A673 (cell line): Measurements from ENCODE around the gene OTX1. TPM values are rescaled to one million over a fixed set of nuclear protein-coding genes. Genes with fewer than 3 reads are reported as not detected.

Experiments used
- BruUV-seq: library from RNA; stranded (reverse); fragments of 400-500 nt; replicated peaks from 2 replicates; lab custom pipeline; 2021; lab: Mats Ljungman, UMichigan
- CTCF ChIA-PET: fragments of 300-600 bp; sonication (Branson Sonifier 250); formaldehyde crosslinking; loops from one replicate; lab custom pipeline; 2022; ENCODE audit warnings: antibody characterized with exemption; lab: Charles Lee
- POLR2A ChIA-PET: fragments of 300-600 bp; sonication (Branson Sonifier 250); formaldehyde crosslinking; loops from one replicate; lab custom pipeline; 2022; ENCODE audit warnings: antibody characterized with exemption; ENCODE audit not compliant: low non-redundant PET; lab: Charles Lee
- DNase-seq: peaks from one replicate; pipeline ENCODE4 v3.0.0-alpha.2; 2015; ENCODE audit warnings: low spot score
- H3K27ac ChIP-seq: fragments of 200-600 bp; sonication (generic); 2 replicates; pipeline ENCODE4 v1.5.1; 2016; ENCODE audit warnings: mixed run types, low read depth, mild to moderate bottlenecking, mixed read lengths, antibody characterized with exemption, low read length; ENCODE audit not compliant: poor library complexity, severe bottlenecking
- H3K27me3 ChIP-seq: fragments of 200-600 bp; sonication (generic); replicated peaks from 2 replicates; pipeline ENCODE4 v1.6.1; 2017; ENCODE audit warnings: mixed run types, low read depth, mild to moderate bottlenecking, mixed read lengths, antibody characterized with exemption, low read length; ENCODE audit not compliant: insufficient read depth, poor library complexity
- H3K36me3 ChIP-seq: fragments of 200-600 bp; sonication (generic); 2 replicates; pipeline ENCODE4 v1.6.1; 2016; ENCODE audit warnings: mixed run types, mild to moderate bottlenecking, mixed read lengths, antibody characterized with exemption, low read length; ENCODE audit not compliant: insufficient read depth, poor library complexity, severe bottlenecking
- H3K4me1 ChIP-seq: fragments of 200-600 bp; sonication (generic); 2 replicates; pipeline ENCODE4 v1.6.1; 2017; ENCODE audit warnings: mixed run types, mild to moderate bottlenecking, mixed read lengths, antibody characterized with exemption, low read length; ENCODE audit not compliant: insufficient read depth, poor library complexity, severe bottlenecking
- H3K4me3 ChIP-seq: fragments of 200-600 bp; sonication (generic); 2 replicates; pipeline ENCODE4 v1.5.1; 2016; ENCODE audit warnings: low read depth, mixed run types, mild to moderate bottlenecking, mixed read lengths, low read length; ENCODE audit not compliant: poor library complexity, severe bottlenecking
- H3K9me3 ChIP-seq: fragments of 200-600 bp; sonication (generic); 2 replicates; pipeline ENCODE4 v1.6.1; 2016; ENCODE audit warnings: mixed run types, low read depth, mild to moderate bottlenecking, mixed read lengths, antibody characterized with exemption, low read length; ENCODE audit not compliant: poor library complexity, severe bottlenecking
- EZH2 ChIP-seq: fragments of 200-600 bp; sonication (generic); IDR thresholded peaks from 2 replicates; pipeline ENCODE4 v1.6.1; 2017; ENCODE audit warnings: borderline replicate concordance, low read depth, mild to moderate bottlenecking, mixed read lengths, antibody characterized with exemption, low read length; ENCODE audit not compliant: poor library complexity, severe bottlenecking
- intact Hi-C: fragments of 100-400 bp; cut with micrococcal nuclease; formaldehyde crosslinking; loops from one replicate; pipeline ENCODE4 v1.10.0; 2022; ENCODE audit not compliant: unreplicated experiment
- total RNA-seq: library from RNA; stranded (reverse); gene quantifications from 2 replicates; pipeline ENCODE4 v1.2.3, GENCODE V29; 2021
- TF ChIP-seq, protein P1 (sequence below): fragments of 300-800, 200-600 bp; sonication (generic); conservative IDR thresholded peaks from 2 replicates; pipeline ENCODE4 v1.5.1; 2017; ENCODE audit warnings: low read depth, mild to moderate bottlenecking, antibody characterized with exemption, low read length, moderate library complexity, mixed read lengths

Gene OTX1
- total RNA-seq, 1 experiment from 2014 or later = 1.1 TPM

DNA sequence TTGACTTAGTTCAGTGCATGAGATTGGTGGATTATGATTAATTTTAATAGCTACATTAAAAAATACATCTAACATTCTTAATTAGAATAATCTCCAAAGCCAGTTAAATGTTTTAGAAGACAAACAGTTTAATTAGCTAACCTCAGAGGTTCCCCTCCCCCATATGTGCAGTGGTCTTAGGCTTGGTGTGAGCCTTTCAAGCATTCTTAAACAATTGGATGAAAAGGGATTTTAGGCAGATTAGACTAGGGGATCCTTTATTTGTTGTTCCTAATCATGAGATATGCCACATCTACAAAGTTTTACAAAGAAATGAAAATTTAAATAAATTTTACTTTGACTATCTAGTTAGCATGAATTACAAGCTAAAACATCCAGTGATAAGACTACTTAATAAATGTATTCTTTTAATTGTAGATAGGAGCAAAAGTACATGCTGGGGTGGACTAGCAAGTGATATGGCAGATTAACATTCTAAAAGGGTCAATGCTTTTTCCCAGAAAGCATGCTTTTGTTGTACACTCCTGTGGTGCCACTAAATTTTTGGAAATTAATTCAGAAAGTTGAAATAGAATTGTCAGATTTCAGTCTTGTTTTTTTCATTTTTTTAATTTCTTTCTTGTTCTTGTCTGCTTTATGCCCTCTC is 42.7 kb upstream of the OTX1 start:
- no TSS peak for BruUV-seq
- Histone ChIP-seq H3K4me1 (peaks cover 17% of the 10 kb centered on the region), H3K36me3 (no peaks in the 10 kb centered on the region), H3K27ac (no peak overlapping the region), H3K9me3 (no peaks in the 10 kb centered on the region), H3K27me3 (no peaks in the 10 kb centered on the region), H3K4me3 (no peak overlapping the region)
- ChIA-PET CTCF (no interaction called here), POLR2A (no interaction called here)
- DNase-seq = no peak
- intact Hi-C loops = no loop called here
- TF ChIP-seq, protein P1, sequence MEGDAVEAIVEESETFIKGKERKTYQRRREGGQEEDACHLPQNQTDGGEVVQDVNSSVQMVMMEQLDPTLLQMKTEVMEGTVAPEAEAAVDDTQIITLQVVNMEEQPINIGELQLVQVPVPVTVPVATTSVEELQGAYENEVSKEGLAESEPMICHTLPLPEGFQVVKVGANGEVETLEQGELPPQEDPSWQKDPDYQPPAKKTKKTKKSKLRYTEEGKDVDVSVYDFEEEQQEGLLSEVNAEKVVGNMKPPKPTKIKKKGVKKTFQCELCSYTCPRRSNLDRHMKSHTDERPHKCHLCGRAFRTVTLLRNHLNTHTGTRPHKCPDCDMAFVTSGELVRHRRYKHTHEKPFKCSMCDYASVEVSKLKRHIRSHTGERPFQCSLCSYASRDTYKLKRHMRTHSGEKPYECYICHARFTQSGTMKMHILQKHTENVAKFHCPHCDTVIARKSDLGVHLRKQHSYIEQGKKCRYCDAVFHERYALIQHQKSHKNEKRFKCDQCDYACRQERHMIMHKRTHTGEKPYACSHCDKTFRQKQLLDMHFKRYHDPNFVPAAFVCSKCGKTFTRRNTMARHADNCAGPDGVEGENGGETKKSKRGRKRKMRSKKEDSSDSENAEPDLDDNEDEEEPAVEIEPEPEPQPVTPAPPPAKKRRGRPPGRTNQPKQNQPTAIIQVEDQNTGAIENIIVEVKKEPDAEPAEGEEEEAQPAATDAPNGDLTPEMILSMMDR = no peak
- TF ChIP-seq EZH2 = no peak

DNA sequence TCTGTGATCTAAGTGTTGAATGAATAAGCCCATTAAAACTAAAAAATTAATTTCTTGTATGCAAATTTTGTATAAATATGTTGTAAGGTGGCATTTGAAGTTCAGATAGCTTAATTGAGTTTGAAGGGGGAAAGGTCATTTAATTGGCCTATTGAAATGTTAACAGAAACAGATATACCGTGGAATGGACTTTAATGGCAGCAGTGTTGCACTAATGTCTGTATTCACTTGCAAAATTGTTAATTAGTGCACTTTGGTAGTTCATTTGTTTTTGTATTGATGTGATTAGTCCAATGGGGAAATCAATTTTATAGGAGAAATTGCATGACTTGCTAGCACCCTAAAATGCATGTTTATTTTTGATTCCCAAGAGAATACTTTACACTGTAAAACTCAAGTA is 41.8 kb upstream of the OTX1 start:
- H3K27me3 ChIP-seq = no peaks in the 10 kb centered on the region
- BruUV-seq = no TSS peak
- no peak overlapping the region for H3K4me3 ChIP-seq
- TF ChIP-seq, protein P1 = no peak
- TF ChIP-seq EZH2 = no peak
- intact Hi-C loops = no loop called here
- no peaks in the 10 kb centered on the region for H3K36me3 ChIP-seq
- DNase-seq = no peak
- no peaks in the 10 kb centered on the region for H3K9me3 ChIP-seq
- H3K27ac ChIP-seq = no peak overlapping the region
- POLR2A ChIA-PET = no interaction called here
- peaks cover 8% of the 10 kb centered on the region for H3K4me1 ChIP-seq
- CTCF ChIA-PET = no interaction called here

DNA sequence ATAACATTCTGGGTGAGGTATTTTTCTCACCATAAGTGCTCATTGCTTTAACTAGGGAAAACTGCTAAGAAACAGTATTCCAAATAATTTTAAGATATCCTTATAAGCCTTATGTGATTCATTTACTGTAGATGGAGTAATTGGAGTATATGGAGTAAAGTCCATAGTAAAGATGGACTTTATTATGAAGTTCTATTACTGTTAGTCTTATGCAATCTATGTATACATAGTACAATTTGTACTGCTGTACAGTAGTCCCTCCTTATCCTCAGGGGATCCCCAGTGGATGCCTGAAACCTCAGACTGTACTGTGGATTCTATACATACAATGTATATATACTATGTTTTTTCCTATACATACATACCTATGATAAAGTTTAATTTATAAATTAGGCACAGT is 41.1 kb upstream of the OTX1 start:
- Histone ChIP-seq H3K27me3 (no peaks in the 10 kb centered on the region), H3K4me3 (no peak overlapping the region), H3K9me3 (no peaks in the 10 kb centered on the region), H3K27ac (no peak overlapping the region), H3K36me3 (no peaks in the 10 kb centered on the region), H3K4me1 (peaks cover 3% of the 10 kb centered on the region)
- intact Hi-C loops = no loop called here
- BruUV-seq = no TSS peak
- ChIA-PET CTCF (no interaction called here), POLR2A (no interaction called here)
- TF ChIP-seq, protein P1 = no peak
- no peak for TF ChIP-seq EZH2
- no peak for DNase-seq
